HG02798 (cell line): ENCODE results near the gene TCAP.

Experiments used
- ATAC-seq: cut with Tn5 transposase; IDR thresholded peaks from one replicate; pipeline ENCODE4 v1.9.1; 2021; ENCODE audit warnings: mild to moderate bottlenecking; ENCODE audit not compliant: unreplicated experiment, poor library complexity

Gene TCAP

GRCh38 chr17:39628655-39629493 lies 36.3 kb upstream of the TCAP start:
- no peak for ATAC-seq

- no peak for ATAC-seq
Measured at GRCh38 chr17:39629494-39629880, 35.7 kb upstream of the TCAP start.

GRCh38 chr17:39629898-39630297 lies 35.3 kb upstream of the TCAP start:
- ATAC-seq, result no peak

GRCh38 chr17:39631403-39631802 lies 33.7 kb upstream of the TCAP start:
- ATAC-seq, result no peak

GRCh38 chr17:39632153-39632941 lies 32.8 kb upstream of the TCAP start:
- ATAC-seq, result no peak

GRCh38 chr17:39633570-39634183 lies 31.5 kb upstream of the TCAP start:
- no peak for ATAC-seq

- no peak for ATAC-seq
Measured at GRCh38 chr17:39634384-39634871, 30.7 kb upstream of the TCAP start.

GRCh38 chr17:39635614-39636176 lies 29.5 kb upstream of the TCAP start:
- ATAC-seq, result no peak

- no peak for ATAC-seq
Measured at GRCh38 chr17:39636587-39636926, 28.6 kb upstream of the TCAP start.

- peak; percentile 84 for ATAC-seq
Measured at GRCh38 chr17:39636927-39637736, 28.0 kb upstream of the TCAP start, which contains the start of gene STARD3. TSS of gene STARD3 (plus strand) at chr17:39637144. CDS start at chr17:39653532, 16,388 bp downstream.

GRCh38 chr17:39638317-39638716 lies 26.8 kb upstream of the TCAP start:
- ATAC-seq, result no peak

GRCh38 chr17:39639043-39639442 lies 26.1 kb upstream of the TCAP start:
- ATAC-seq, result no peak

- ATAC-seq, result no peak
Measured at GRCh38 chr17:39639566-39640458, 25.3 kb upstream of the TCAP start.

- ATAC-seq, result no peak
Measured at GRCh38 chr17:39640591-39641031, 24.5 kb upstream of the TCAP start.

GRCh38 chr17:39641097-39641496 lies 24.1 kb upstream of the TCAP start:
- ATAC-seq, result no peak

- no peak for ATAC-seq
Measured at GRCh38 chr17:39641883-39642282, 23.3 kb upstream of the TCAP start.

- no peak for ATAC-seq
Measured at GRCh38 chr17:39642291-39643074, 22.7 kb upstream of the TCAP start.

- no peak for ATAC-seq
Measured at GRCh38 chr17:39643271-39643670, 21.9 kb upstream of the TCAP start.
